ENCODE data around the gene SLC24A1.

The SLC24A1 gene

GRCh38 chr15:65650312-65651041 lies 28.7 kb downstream of the SLC24A1 start:
- H3K4me1 ChIP-seq (ENCODE audit: control insufficient read depth, low read depth, low read length), result no peaks in the 10 kb centered on the region
- WGBS (ENCODE audit: extremely low coverage, insufficient coverage, low lambda C conversion rate), result 100% methylated on average over 1 of the region's 12 CpGs
- no peak overlapping the region for H2BK15ac ChIP-seq (replicated peaks; ENCODE audit: low read depth)

GRCh38 chr15:65651042-65651322 lies 29.2 kb downstream of the SLC24A1 start:
- no peaks in the 10 kb centered on the region for H3K79me2 ChIP-seq (ENCODE audit: control insufficient read depth, insufficient read depth, low read length)
- H3K4me2 ChIP-seq (ENCODE audit: low read length), result no peak overlapping the region
- no peak overlapping the region for H3K4me3 ChIP-seq (ENCODE audit: low read length)
- H3K27me3 ChIP-seq (ENCODE audit: insufficient read depth, low read length, poor library complexity), result no peaks in the 10 kb centered on the region
- H3K56ac ChIP-seq (ENCODE audit: low read length), result no peak overlapping the region
- no CpG with 5 or more reads among the region's 1 CpG for WGBS (ENCODE audit: extremely low coverage, insufficient coverage, low lambda C conversion rate)
- H3K79me1 ChIP-seq (ENCODE audit: low read length), result no peaks in the 10 kb centered on the region
- no peak overlapping the region for H2BK15ac ChIP-seq (replicated peaks; ENCODE audit: low read depth)
- H4K8ac ChIP-seq (ENCODE audit: low read depth, low read length), result no peak overlapping the region
- H3K9ac ChIP-seq (ENCODE audit: low read length), result no peak overlapping the region
- no peak overlapping the region for H3K23ac ChIP-seq (ENCODE audit: low read length)
- H3K36me3 ChIP-seq (ENCODE audit: control insufficient read depth, insufficient read depth, low read length), result no peaks in the 10 kb centered on the region
- H4K5ac ChIP-seq (ENCODE audit: low read length), result no peak overlapping the region
- H2BK120ac ChIP-seq (ENCODE audit: low read depth, low read length), result no peak overlapping the region
- H3K4ac ChIP-seq (ENCODE audit: low read depth, low read length), result no peak overlapping the region
- no peak for DNase-seq
- no peak overlapping the region for H3K27ac ChIP-seq (ENCODE audit: low read depth, low read length)
- no peak overlapping the region for H2BK5ac ChIP-seq (ENCODE audit: low read length)
- no peak overlapping the region for H3K18ac ChIP-seq (ENCODE audit: low read length)
- H2AK5ac ChIP-seq (ENCODE audit: low read length), result no peak overlapping the region
- H3K4me1 ChIP-seq (ENCODE audit: control insufficient read depth, low read depth, low read length), result no peaks in the 10 kb centered on the region

More at GRCh38 chr15:65650312-65651041, 28.7 kb downstream of the SLC24A1 start:
- Histone ChIP-seq H3K4me2 (ENCODE audit: low read length) (no peak overlapping the region), H3K27me3 (ENCODE audit: insufficient read depth, low read length, poor library complexity) (no peaks in the 10 kb centered on the region), H3K4ac (ENCODE audit: low read depth, low read length) (no peak overlapping the region), H2BK5ac (ENCODE audit: low read length) (no peak overlapping the region), H4K8ac (ENCODE audit: low read depth, low read length) (no peak overlapping the region), H3K23ac (ENCODE audit: low read length) (no peak overlapping the region), H2AK5ac (ENCODE audit: low read length) (no peak overlapping the region), H3K79me1 (ENCODE audit: low read length) (no peaks in the 10 kb centered on the region), H3K36me3 (ENCODE audit: control insufficient read depth, insufficient read depth, low read length) (no peaks in the 10 kb centered on the region), H3K56ac (ENCODE audit: low read length) (no peak overlapping the region), H3K18ac (ENCODE audit: low read length) (no peak overlapping the region), H3K27ac (ENCODE audit: low read depth, low read length) (no peak overlapping the region), H3K79me2 (ENCODE audit: control insufficient read depth, insufficient read depth, low read length) (no peaks in the 10 kb centered on the region), H2BK120ac (ENCODE audit: low read depth, low read length) (no peak overlapping the region), H4K5ac (ENCODE audit: low read length) (no peak overlapping the region), H3K4me3 (ENCODE audit: low read length) (no peak overlapping the region), H3K9ac (ENCODE audit: low read length) (no peak overlapping the region)
- DNase-seq, result no peak

GRCh38 chr15:65651831-65652749 lies 30.4 kb downstream of the SLC24A1 start:
- Histone ChIP-seq H2AK5ac (ENCODE audit: low read length) (no peak overlapping the region), H3K9ac (ENCODE audit: low read length) (no peak overlapping the region), H3K18ac (ENCODE audit: low read length) (no peak overlapping the region), H3K4me1 (ENCODE audit: control insufficient read depth, low read depth, low read length) (no peaks in the 10 kb centered on the region), H3K4me2 (ENCODE audit: low read length) (no peak overlapping the region), H3K79me1 (ENCODE audit: low read length) (no peaks in the 10 kb centered on the region), H3K4ac (ENCODE audit: low read depth, low read length) (no peak overlapping the region), H2BK15ac (replicated peaks; ENCODE audit: low read depth) (no peak overlapping the region), H2BK120ac (ENCODE audit: low read depth, low read length) (no peak overlapping the region), H4K5ac (ENCODE audit: low read length) (no peak overlapping the region), H4K8ac (ENCODE audit: low read depth, low read length) (no peak overlapping the region), H3K4me3 (ENCODE audit: low read length) (no peak overlapping the region), H3K23ac (ENCODE audit: low read length) (no peak overlapping the region), H3K56ac (ENCODE audit: low read length) (no peak overlapping the region), H2BK5ac (ENCODE audit: low read length) (no peak overlapping the region), H3K79me2 (ENCODE audit: control insufficient read depth, insufficient read depth, low read length) (no peaks in the 10 kb centered on the region), H3K27me3 (ENCODE audit: insufficient read depth, low read length, poor library complexity) (no peaks in the 10 kb centered on the region), H3K36me3 (ENCODE audit: control insufficient read depth, insufficient read depth, low read length) (no peaks in the 10 kb centered on the region), H3K27ac (ENCODE audit: low read depth, low read length) (no peak overlapping the region)
- WGBS (ENCODE audit: extremely low coverage, insufficient coverage, low lambda C conversion rate), result no CpG with 5 or more reads among the region's 11 CpGs
- peak; percentile 6 for DNase-seq

- H3K4me1 ChIP-seq (ENCODE audit: control insufficient read depth, low read depth, low read length), result no peaks in the 10 kb centered on the region
Observed at GRCh38 chr15:65653341-65653740, 31.6 kb downstream of the SLC24A1 start.

GRCh38 chr15:65653801-65654521 lies 32.2 kb downstream of the SLC24A1 start:
- Histone ChIP-seq H3K36me3 (ENCODE audit: control insufficient read depth, insufficient read depth, low read length) (no peaks in the 10 kb centered on the region), H3K27me3 (ENCODE audit: insufficient read depth, low read length, poor library complexity) (no peaks in the 10 kb centered on the region), H3K56ac (ENCODE audit: low read length) (no peak overlapping the region), H2BK5ac (ENCODE audit: low read length) (no peak overlapping the region), H2BK15ac (replicated peaks; ENCODE audit: low read depth) (no peak overlapping the region), H2AK5ac (ENCODE audit: low read length) (no peak overlapping the region), H3K4me3 (ENCODE audit: low read length) (no peak overlapping the region), H4K8ac (ENCODE audit: low read depth, low read length) (no peak overlapping the region), H3K4ac (ENCODE audit: low read depth, low read length) (no peak overlapping the region), H3K4me2 (ENCODE audit: low read length) (no peak overlapping the region), H3K9ac (ENCODE audit: low read length) (no peak overlapping the region), H3K4me1 (ENCODE audit: control insufficient read depth, low read depth, low read length) (no peaks in the 10 kb centered on the region), H3K79me2 (ENCODE audit: control insufficient read depth, insufficient read depth, low read length) (no peaks in the 10 kb centered on the region), H3K27ac (ENCODE audit: low read depth, low read length) (no peak overlapping the region), H2BK120ac (ENCODE audit: low read depth, low read length) (no peak overlapping the region), H4K5ac (ENCODE audit: low read length) (no peak overlapping the region), H3K79me1 (ENCODE audit: low read length) (no peaks in the 10 kb centered on the region), H3K18ac (ENCODE audit: low read length) (no peak overlapping the region), H3K23ac (ENCODE audit: low read length) (no peak overlapping the region)
- no peak for DNase-seq
- WGBS (ENCODE audit: extremely low coverage, insufficient coverage, low lambda C conversion rate), result no CpG with 5 or more reads among the region's 5 CpGs

More at GRCh38 chr15:65653341-65653740, 31.6 kb downstream of the SLC24A1 start:
- no peak overlapping the region for H3K18ac ChIP-seq (ENCODE audit: low read length)
- no peak overlapping the region for H2AK5ac ChIP-seq (ENCODE audit: low read length)
- no peaks in the 10 kb centered on the region for H3K79me2 ChIP-seq (ENCODE audit: control insufficient read depth, insufficient read depth, low read length)
- H2BK15ac ChIP-seq (replicated peaks; ENCODE audit: low read depth), result no peak overlapping the region
- H3K27me3 ChIP-seq (ENCODE audit: insufficient read depth, low read length, poor library complexity), result no peaks in the 10 kb centered on the region
- no peak overlapping the region for H3K56ac ChIP-seq (ENCODE audit: low read length)
- no peaks in the 10 kb centered on the region for H3K79me1 ChIP-seq (ENCODE audit: low read length)
- no peak overlapping the region for H2BK120ac ChIP-seq (ENCODE audit: low read depth, low read length)
- no peak overlapping the region for H4K5ac ChIP-seq (ENCODE audit: low read length)
- no peak overlapping the region for H3K4ac ChIP-seq (ENCODE audit: low read depth, low read length)
- DNase-seq, result no peak
- H3K4me3 ChIP-seq (ENCODE audit: low read length), result no peak overlapping the region
- no peaks in the 10 kb centered on the region for H3K36me3 ChIP-seq (ENCODE audit: control insufficient read depth, insufficient read depth, low read length)
- H3K9ac ChIP-seq (ENCODE audit: low read length), result no peak overlapping the region
- H3K4me2 ChIP-seq (ENCODE audit: low read length), result no peak overlapping the region
- H2BK5ac ChIP-seq (ENCODE audit: low read length), result no peak overlapping the region
- H4K8ac ChIP-seq (ENCODE audit: low read depth, low read length), result no peak overlapping the region
- no peak overlapping the region for H3K27ac ChIP-seq (ENCODE audit: low read depth, low read length)
- H3K23ac ChIP-seq (ENCODE audit: low read length), result no peak overlapping the region
